GM19035 (cell line): ENCODE measurements around the gene PCDHB9.
"Not testable (repeated sequence)": the region's sequence is repeated elsewhere in the genome, so short reads cannot be mapped to it uniquely, and the experiment has no call there.

ENCODE experiments used
- ATAC-seq: cut with Tn5 transposase; IDR thresholded peaks from one replicate; pipeline ENCODE4 v1.9.1; 2021; ENCODE audit not compliant: unreplicated experiment

The PCDHB9 gene

DNA sequence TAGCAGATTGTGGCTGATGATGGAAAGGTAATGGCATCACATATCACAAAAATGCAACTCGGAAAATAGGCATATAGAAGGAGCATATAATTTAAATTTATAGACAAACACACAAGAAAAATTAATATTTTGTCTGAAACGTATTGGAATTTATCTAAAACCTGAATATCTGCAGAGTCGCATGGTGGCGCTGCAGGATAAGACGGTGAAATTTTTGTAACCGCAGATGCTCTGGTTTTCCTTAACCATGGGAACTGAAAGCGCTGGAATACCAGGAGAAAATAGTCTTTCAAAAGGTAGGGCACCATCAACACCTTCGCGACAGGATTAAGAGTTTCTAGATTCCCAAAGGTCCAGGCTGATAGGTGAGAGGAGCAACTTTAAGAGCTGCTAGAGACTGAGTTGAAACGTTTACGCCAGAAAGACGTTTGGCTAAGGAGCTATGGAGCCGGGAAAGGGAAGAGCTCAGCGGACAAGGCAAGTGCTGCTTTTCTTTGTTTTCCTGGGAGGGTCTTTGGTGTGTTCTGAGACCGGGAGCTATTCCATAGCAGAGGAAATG lies 47.2 kb downstream of the PCDHB9 start:
- ATAC-seq = no peak

DNA sequence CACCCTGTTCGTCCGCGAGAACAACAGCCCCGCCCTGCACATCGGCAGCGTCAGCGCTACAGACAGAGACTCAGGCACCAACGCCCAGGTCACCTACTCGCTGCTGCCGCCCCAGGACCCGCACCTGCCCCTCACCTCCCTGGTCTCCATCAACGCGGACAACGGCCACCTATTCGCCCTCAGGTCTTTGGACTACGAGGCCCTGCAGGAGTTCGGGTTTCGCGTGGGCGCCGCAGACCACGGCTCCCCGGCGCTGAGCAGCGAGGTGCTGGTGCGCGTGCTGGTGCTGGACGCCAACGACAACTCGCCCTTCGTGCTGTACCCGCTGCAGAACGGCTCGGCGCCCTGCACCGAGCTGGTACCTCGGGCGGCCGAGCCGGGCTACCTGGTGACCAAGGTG lies 49.0 kb downstream of the PCDHB9 start:
- not testable (repeated sequence) for ATAC-seq

DNA sequence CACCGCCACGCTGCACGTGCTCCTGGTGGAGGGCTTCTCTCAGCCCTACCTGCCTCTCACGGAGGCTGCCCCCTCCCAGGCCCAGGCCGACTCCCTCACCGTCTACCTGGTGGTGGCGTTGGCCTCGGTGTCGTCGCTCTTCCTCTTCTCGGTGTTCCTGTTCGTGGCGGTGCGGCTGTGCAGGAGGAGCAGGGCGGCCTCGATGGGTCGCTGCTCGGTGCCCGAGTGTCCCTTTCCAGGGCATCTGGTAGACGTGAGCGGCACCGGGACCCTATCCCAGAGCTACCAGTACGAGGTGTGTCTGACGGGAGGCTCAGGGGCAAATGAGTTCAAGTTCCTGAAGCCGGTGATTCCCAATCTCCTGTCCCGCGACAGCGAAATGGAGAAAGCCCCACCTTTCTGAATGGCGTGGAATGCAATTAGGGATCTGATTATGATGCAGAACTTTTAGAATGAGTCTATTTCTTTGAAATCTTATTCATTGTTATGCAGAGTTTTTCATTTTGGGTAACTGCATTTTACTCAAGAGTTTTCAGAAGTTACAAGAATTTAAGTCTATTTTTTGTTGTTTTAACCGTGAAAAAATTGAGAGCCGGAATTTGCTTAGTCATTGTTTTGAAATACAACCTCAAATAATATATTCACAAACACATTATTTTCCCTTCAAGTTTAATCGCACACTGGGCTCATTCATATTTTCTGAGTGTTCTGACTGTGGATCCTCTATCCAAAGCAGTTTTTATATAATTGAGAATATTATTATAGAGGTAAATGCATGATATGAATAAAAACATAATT lies 49.8 kb downstream of the PCDHB9 start:
- no peak for ATAC-seq
